KMS-11 (cell line): ENCODE data around the gene EIF2B2.

Source experiments
- H2AFZ ChIP-seq: fragments of 200-600 bp; sonication (generic); 2 replicates; pipeline ENCODE4 v1.6.1; 2016; ENCODE audit warnings: antibody characterized with exemption, mixed run types, low read depth
- H3K27ac ChIP-seq: fragments of 200-600 bp; sonication (generic); 2 replicates; pipeline ENCODE4 v1.6.1; 2016; ENCODE audit warnings: mild to moderate bottlenecking, mixed run types
- H3K27me3 ChIP-seq: fragments of 200-600 bp; sonication (generic); 2 replicates; pipeline ENCODE4 v1.6.1; 2017; ENCODE audit warnings: mild to moderate bottlenecking, low read depth, mixed run types, moderate library complexity; ENCODE audit not compliant: insufficient read depth
- H3K36me3 ChIP-seq: fragments of 200-600 bp; sonication (generic); 2 replicates; pipeline ENCODE4 v1.6.1; 2017; ENCODE audit warnings: mild to moderate bottlenecking, mixed run types; ENCODE audit not compliant: insufficient read depth
- H3K4me1 ChIP-seq: fragments of 200-600 bp; sonication (generic); 2 replicates; pipeline ENCODE4 v1.6.1; 2016; ENCODE audit warnings: mild to moderate bottlenecking, low read depth, mixed run types; ENCODE audit not compliant: poor library complexity, severe bottlenecking
- H3K4me2 ChIP-seq: fragments of 200-600 bp; sonication (generic); 2 replicates; pipeline ENCODE4 v1.7.0; 2016; ENCODE audit warnings: mild to moderate bottlenecking, mixed run types
- H3K4me3 ChIP-seq: fragments of 200-600 bp; sonication (generic); IDR thresholded peaks from 2 replicates; pipeline ENCODE4 v1.6.1; 2017; ENCODE audit warnings: low read depth, low read length, mixed read lengths; ENCODE audit not compliant: insufficient read depth
- H3K79me2 ChIP-seq: fragments of 200-600 bp; sonication (generic); 2 replicates; pipeline ENCODE4 v1.6.1; 2016; ENCODE audit warnings: low read depth, mixed run types; ENCODE audit not compliant: insufficient read depth
- H3K9ac ChIP-seq: fragments of 200-600 bp; sonication (generic); 2 replicates; pipeline ENCODE4 v1.6.1; 2016; ENCODE audit warnings: mild to moderate bottlenecking, mixed run types
- H4K20me1 ChIP-seq: fragments of 200-600 bp; sonication (generic); 2 replicates; pipeline ENCODE4 v1.6.1; 2016; ENCODE audit warnings: mild to moderate bottlenecking, mixed run types; ENCODE audit not compliant: insufficient read depth
- CTCF ChIP-seq: fragments of 200-600 bp; sonication (generic); conservative IDR thresholded peaks from 2 replicates; pipeline ENCODE4 v1.6.1; 2017; ENCODE audit warnings: low read depth, mild to moderate bottlenecking, antibody characterized with exemption, low read length, moderate library complexity, mixed read lengths

EIF2B2 gene

DNA sequence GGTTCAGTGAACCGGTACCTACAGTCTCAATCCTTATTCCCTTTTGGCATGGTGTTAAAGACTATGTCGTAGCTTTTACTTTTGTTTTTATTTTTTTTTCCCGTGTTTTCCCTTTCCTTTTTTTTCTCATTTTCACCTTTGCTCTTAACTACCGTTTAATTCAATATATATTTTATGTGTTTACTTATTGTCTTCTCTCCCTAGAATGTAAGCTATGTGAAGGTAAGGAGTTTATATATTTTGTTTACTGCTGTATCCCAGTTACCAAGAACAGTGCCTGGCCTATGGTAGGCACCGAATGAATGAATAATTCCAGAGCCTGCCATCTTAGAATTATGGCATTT is 48.8 kb downstream of the EIF2B2 start:
- H3K27me3 ChIP-seq: no peaks in the 10 kb centered on the region
- H3K27ac ChIP-seq: peak overlapping the region; percentile 51; the same call in 1 of the 2 replicates
- H3K4me2 ChIP-seq: peak overlapping the region; percentile 73
- H2AFZ ChIP-seq: peak overlapping the region; percentile 67
- H3K79me2 ChIP-seq: no peaks in the 10 kb centered on the region; the same call in 1 of the 2 replicates
- no peak for TF ChIP-seq CTCF
- H3K4me3 ChIP-seq: no peak overlapping the region
- peaks cover 20% of the 10 kb centered on the region for H3K4me1 ChIP-seq
- H4K20me1 ChIP-seq: no peaks in the 10 kb centered on the region; the same call in 1 of the 2 replicates
- no peaks in the 10 kb centered on the region for H3K36me3 ChIP-seq
- peak overlapping the region; percentile 86; the same call in 1 of the 2 replicates for H3K9ac ChIP-seq

- H4K20me1 ChIP-seq: no peaks in the 10 kb centered on the region; the same call in 1 of the 2 replicates
- no peak overlapping the region for H3K27ac ChIP-seq
- H3K4me1 ChIP-seq: peaks cover 20% of the 10 kb centered on the region
- H3K27me3 ChIP-seq: no peaks in the 10 kb centered on the region
- H3K4me3 ChIP-seq: no peak overlapping the region
- H3K79me2 ChIP-seq: no peaks in the 10 kb centered on the region; the same call in 1 of the 2 replicates
- no peaks in the 10 kb centered on the region for H3K36me3 ChIP-seq
- no peak overlapping the region for H3K9ac ChIP-seq
- H2AFZ ChIP-seq: no peak overlapping the region
- no peak for TF ChIP-seq CTCF
- H3K4me2 ChIP-seq: no peak overlapping the region
Measured at GRCh38 chr14:75053396-75054291, 50.9 kb downstream of the EIF2B2 start.

DNA sequence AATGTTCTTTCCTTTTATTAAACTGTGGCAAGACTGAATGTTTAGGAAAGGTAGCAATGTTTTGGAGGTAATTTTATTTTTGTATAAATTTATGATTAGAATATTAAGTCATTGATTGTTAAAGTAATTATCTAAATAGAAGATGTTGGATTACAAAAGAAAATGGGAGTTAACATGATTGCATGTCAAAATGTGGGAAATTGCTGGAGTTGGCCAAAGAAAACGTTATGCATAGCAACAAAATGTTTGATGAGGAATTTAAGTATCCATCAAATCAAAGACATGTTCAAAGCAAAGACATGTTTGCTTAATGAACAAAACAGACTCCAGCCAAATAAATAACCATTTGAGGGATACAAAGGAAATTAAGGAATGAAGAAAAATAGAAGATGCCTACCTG is 51.7 kb downstream of the EIF2B2 start:
- no peak for TF ChIP-seq CTCF
- no peaks in the 10 kb centered on the region for H3K27me3 ChIP-seq

DNA sequence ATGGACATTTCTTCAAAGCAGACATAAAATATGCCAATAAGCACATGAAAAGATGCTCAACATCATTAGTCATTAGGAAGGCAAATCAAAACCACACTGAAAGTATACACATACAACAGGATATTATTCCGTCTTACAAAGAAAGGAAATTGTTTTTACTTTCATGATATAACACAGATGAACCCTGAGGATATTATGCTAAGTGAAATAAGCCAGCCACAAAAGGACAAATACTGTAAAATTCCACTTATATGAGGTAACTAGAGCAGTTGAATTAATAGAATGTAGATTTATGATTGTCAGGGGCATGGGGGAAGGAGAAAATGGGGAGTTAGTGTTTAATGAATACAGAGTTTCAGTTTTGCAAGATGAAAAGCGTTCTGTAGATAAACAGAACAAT is 56.9 kb downstream of the EIF2B2 start:
- Histone ChIP-seq H3K4me2 (no peak overlapping the region), H3K4me1 (peaks cover 3% of the 10 kb centered on the region), H3K79me2 (no peaks in the 10 kb centered on the region), H4K20me1 (no peaks in the 10 kb centered on the region; the same call in 1 of the 2 replicates), H3K9ac (no peak overlapping the region), H2AFZ (no peak overlapping the region), H3K27ac (no peak overlapping the region), H3K4me3 (no peak overlapping the region), H3K36me3 (no peaks in the 10 kb centered on the region), H3K27me3 (no peaks in the 10 kb centered on the region)
- no peak for TF ChIP-seq CTCF

More for the DNA sequence above, 51.7 kb downstream of the EIF2B2 start:
- H3K79me2 ChIP-seq: no peaks in the 10 kb centered on the region; the same call in 1 of the 2 replicates
- no peak overlapping the region for H3K4me3 ChIP-seq
- H3K4me1 ChIP-seq: peaks cover 20% of the 10 kb centered on the region
- no peak overlapping the region for H3K27ac ChIP-seq
- no peak overlapping the region for H2AFZ ChIP-seq
- H3K9ac ChIP-seq: no peak overlapping the region
- no peak overlapping the region for H3K4me2 ChIP-seq
- no peaks in the 10 kb centered on the region for H3K36me3 ChIP-seq
- no peaks in the 10 kb centered on the region; the same call in 1 of the 2 replicates for H4K20me1 ChIP-seq
